ENCODE results near the gene SHD. TPM values are rescaled to one million over a fixed set of nuclear protein-coding genes. Genes with fewer than 3 reads are reported as not detected.
A peak's percentile ranks its signal among the peaks of the same experiment; 100 is the strongest.

SHD gene
- total and polyA plus RNA-seq, 2 of the 13 experiments (the other 11 are each of a cell fraction or from before 2014, with no cell fraction given), result 0.11 to 0.20 TPM

GRCh38 chr19:4233282-4233853 lies 45.7 kb upstream of the SHD start (continued):
- TF ChIP-seq EEA1 (CRISPR knock-in tag; IDR thresholded peaks at IDR 0.05; ENCODE audit: borderline replicate concordance) (no peak), MYC (CRISPR knock-in tag; IDR thresholded peaks at IDR 0.05; ENCODE audit: borderline replicate concordance) (no peak), HNF1B (CRISPR knock-in tag; IDR thresholded peaks at IDR 0.05) (no peak; the same call in 1 of the 2 replicates), HMG20B (CRISPR knock-in tag; conservative IDR thresholded peaks at IDR 0.05) (no peak), ZNF747 (CRISPR knock-in tag; IDR thresholded peaks at IDR 0.05; ENCODE audit: borderline replicate concordance) (no peak), MED8 (CRISPR knock-in tag; IDR thresholded peaks at IDR 0.05; ENCODE audit: insufficient replicate concordance) (no peak), TFDP2 (CRISPR knock-in tag; IDR thresholded peaks at IDR 0.05) (no peak), ZNF24 (IDR thresholded peaks at IDR 0.05) (peak; percentile 88), ZBTB46 (CRISPR knock-in tag; IDR thresholded peaks at IDR 0.05; ENCODE audit: borderline replicate concordance) (no peak), ZNF83 (CRISPR knock-in tag; IDR thresholded peaks at IDR 0.05; ENCODE audit: borderline replicate concordance) (0 out of 2 replicates have a peak, but pooled peaks have one; percentile 64)
- TF ChIP-seq, protein P1, sequence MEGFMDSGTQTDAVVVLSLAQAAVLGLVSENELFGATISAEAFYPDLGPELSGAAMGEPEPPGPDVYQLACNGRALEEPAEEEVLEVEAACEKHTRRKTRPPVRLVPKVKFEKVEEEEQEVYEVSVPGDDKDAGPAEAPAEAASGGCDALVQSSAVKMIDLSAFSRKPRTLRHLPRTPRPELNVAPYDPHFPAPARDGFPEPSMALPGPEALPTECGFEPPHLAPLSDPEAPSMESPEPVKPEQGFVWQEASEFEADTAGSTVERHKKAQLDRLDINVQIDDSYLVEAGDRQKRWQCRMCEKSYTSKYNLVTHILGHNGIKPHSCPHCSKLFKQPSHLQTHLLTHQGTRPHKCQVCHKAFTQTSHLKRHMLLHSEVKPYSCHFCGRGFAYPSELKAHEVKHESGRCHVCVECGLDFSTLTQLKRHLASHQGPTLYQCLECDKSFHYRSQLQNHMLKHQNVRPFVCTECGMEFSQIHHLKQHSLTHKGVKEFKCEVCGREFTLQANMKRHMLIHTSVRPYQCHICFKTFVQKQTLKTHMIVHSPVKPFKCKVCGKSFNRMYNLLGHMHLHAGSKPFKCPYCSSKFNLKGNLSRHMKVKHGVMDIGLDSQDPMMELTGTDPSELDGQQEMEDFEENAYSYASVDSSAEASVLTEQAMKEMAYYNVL (CRISPR knock-in tag; IDR thresholded peaks at IDR 0.05; ENCODE audit: borderline replicate concordance), result 0 out of 2 replicates have a peak, but pooled peaks have one; percentile 21
- TF ChIP-seq, protein P2, sequence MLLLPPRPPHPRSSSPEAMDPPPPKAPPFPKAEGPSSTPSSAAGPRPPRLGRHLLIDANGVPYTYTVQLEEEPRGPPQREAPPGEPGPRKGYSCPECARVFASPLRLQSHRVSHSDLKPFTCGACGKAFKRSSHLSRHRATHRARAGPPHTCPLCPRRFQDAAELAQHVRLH (CRISPR knock-in tag; IDR thresholded peaks at IDR 0.05; ENCODE audit: borderline replicate concordance, low read depth), result peak; percentile 65; the same call in 1 of the 2 replicates
- TF ChIP-seq, protein P3, sequence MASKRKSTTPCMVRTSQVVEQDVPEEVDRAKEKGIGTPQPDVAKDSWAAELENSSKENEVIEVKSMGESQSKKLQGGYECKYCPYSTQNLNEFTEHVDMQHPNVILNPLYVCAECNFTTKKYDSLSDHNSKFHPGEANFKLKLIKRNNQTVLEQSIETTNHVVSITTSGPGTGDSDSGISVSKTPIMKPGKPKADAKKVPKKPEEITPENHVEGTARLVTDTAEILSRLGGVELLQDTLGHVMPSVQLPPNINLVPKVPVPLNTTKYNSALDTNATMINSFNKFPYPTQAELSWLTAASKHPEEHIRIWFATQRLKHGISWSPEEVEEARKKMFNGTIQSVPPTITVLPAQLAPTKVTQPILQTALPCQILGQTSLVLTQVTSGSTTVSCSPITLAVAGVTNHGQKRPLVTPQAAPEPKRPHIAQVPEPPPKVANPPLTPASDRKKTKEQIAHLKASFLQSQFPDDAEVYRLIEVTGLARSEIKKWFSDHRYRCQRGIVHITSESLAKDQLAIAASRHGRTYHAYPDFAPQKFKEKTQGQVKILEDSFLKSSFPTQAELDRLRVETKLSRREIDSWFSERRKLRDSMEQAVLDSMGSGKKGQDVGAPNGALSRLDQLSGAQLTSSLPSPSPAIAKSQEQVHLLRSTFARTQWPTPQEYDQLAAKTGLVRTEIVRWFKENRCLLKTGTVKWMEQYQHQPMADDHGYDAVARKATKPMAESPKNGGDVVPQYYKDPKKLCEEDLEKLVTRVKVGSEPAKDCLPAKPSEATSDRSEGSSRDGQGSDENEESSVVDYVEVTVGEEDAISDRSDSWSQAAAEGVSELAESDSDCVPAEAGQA (IDR thresholded peaks at IDR 0.05; ENCODE audit: low read depth), result no peak
- TF ChIP-seq, protein P3 (CRISPR knock-in tag; IDR thresholded peaks at IDR 0.05; ENCODE audit: borderline replicate concordance), result no peak
